Fibroblast of villous mesenchyme (primary cell): ENCODE measurements around the gene LRRC40. TPM values are rescaled to one million over a fixed set of nuclear protein-coding genes. Genes with fewer than 3 reads are reported as not detected.

Experiments
- DNase-seq: peaks from one replicate; pipeline ENCODE4 v3.0.0-alpha.2; 2010; ENCODE audit warnings: low read depth
- H3K4me3 ChIP-seq: 2 replicates; pipeline ENCODE4 v1.5.1; 2011; ENCODE audit warnings: low read depth, mild to moderate bottlenecking, low read length
- CTCF ChIP-seq: IDR thresholded peaks from 2 replicates; pipeline ENCODE4 v1.5.1; 2012; ENCODE audit warnings: low read depth, mild to moderate bottlenecking, low read length; ENCODE audit not compliant: insufficient read depth
- total RNA-seq: library from RNA; depleted of rRNA; stranded (reverse); fragments of >200 nt; gene quantifications from 2 replicates; pipeline ENCODE4 v1.2.3, GENCODE V29; 2012

LRRC40 gene
- total RNA-seq, 1 donor = 27.6 TPM

GRCh38 chr1:70156529-70157120, 48.8 kb downstream of the LRRC40 start:
- DNase-seq = peak; percentile 34
- H3K4me3 ChIP-seq = no peak overlapping the region
- no peak for TF ChIP-seq CTCF

GRCh38 chr1:70153739-70154138, 51.6 kb downstream of the LRRC40 start:
- TF ChIP-seq CTCF = no peak
- DNase-seq = no peak
- H3K4me3 ChIP-seq = no peak overlapping the region

GRCh38 chr1:70150444-70150843, 54.9 kb downstream of the LRRC40 start:
- H3K4me3 ChIP-seq = no peak overlapping the region
- no peak for TF ChIP-seq CTCF
- DNase-seq = no peak

GRCh38 chr1:70146488-70146887, 58.9 kb downstream of the LRRC40 start:
- DNase-seq = peak; percentile 53
- H3K4me3 ChIP-seq = no peak overlapping the region
- no peak for TF ChIP-seq CTCF

- peak; percentile 48 for DNase-seq
- H3K4me3 ChIP-seq = no peak overlapping the region
- TF ChIP-seq CTCF = peak; percentile 35
Observed at GRCh38 chr1:70143048-70143659, 62.2 kb downstream of the LRRC40 start.

GRCh38 chr1:70142075-70142474, 63.3 kb downstream of the LRRC40 start:
- DNase-seq = peak; percentile 25

More at GRCh38 chr1:70142075-70142474, 63.3 kb downstream of the LRRC40 start:
- TF ChIP-seq CTCF = peak; percentile 42
- no peak overlapping the region for H3K4me3 ChIP-seq
